Transverse colon (tissue), 4 donors: Measurements from ENCODE around the gene RFWD3.

Source experiments
- EP300 ChIP-seq: sonication (generic); formaldehyde crosslinking; IDR thresholded peaks from one replicate; pipeline ENCODE4 v1.6.1; 2017; ENCODE audit warnings: antibody characterized with exemption, low read depth
- POLR2A ChIP-seq: fragments of 450-650 bp; IDR thresholded peaks from one replicate; pipeline ENCODE4 v1.6.1; 2016; ENCODE audit warnings: antibody characterized with exemption, mild to moderate bottlenecking, moderate library complexity
- POLR2AphosphoS5 ChIP-seq, 3 donors: sonication (generic); formaldehyde crosslinking; IDR thresholded peaks; one replicate each; pipeline ENCODE4 v1.6.1; 2016; ENCODE audit warnings: antibody characterized with exemption in 3 of 3
- TF ChIP-seq, protein P1 (sequence below), 5 experiments: fragments of 200-600 bp in 3 of 5; fragments of 450-650 bp in 2 of 5; sonication (generic) in 3 of 5; IDR thresholded peaks; 1 replicate in 2 of 5; 2 replicates in 3 of 5; pipeline ENCODE4 v1.5.1; 2016 to 2017; ENCODE audit warnings: antibody characterized with exemption in 5 of 5, inconsistent platforms in 3 of 5, mild to moderate bottlenecking in 2 of 5, moderate library complexity in 1 of 5

DNA sequence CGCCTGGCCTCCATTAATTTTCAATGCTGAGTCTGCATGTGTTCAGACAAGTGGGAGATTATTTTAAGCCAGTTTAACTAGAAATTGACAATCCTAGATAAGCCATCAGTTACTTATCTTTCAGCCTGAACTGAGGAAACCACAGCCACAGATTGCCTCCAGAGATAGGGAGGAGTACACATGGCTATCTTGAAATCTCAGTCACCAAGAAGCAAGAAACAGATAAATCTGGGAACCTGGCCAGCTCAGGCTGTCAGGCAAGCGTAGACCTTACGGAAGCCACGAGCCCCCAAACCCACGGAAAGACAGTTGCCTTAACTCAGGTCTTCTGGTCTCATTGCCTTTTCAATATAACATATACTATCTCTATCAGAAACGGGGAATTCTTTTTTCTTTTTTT is 57.7 kb downstream of the RFWD3 start:
- TF ChIP-seq POLR2AphosphoS5 (IDR thresholded peaks at IDR 0.05) (no peak), POLR2A (no peak), EP300 (no peak)
- TF ChIP-seq, protein P1, sequence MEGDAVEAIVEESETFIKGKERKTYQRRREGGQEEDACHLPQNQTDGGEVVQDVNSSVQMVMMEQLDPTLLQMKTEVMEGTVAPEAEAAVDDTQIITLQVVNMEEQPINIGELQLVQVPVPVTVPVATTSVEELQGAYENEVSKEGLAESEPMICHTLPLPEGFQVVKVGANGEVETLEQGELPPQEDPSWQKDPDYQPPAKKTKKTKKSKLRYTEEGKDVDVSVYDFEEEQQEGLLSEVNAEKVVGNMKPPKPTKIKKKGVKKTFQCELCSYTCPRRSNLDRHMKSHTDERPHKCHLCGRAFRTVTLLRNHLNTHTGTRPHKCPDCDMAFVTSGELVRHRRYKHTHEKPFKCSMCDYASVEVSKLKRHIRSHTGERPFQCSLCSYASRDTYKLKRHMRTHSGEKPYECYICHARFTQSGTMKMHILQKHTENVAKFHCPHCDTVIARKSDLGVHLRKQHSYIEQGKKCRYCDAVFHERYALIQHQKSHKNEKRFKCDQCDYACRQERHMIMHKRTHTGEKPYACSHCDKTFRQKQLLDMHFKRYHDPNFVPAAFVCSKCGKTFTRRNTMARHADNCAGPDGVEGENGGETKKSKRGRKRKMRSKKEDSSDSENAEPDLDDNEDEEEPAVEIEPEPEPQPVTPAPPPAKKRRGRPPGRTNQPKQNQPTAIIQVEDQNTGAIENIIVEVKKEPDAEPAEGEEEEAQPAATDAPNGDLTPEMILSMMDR (IDR thresholded peaks at IDR 0.05), result no peak
